ENCODE measurements around the gene PIM3.

PIM3 gene

GRCh38 chr22:49915610-49916009 lies 45.0 kb upstream of the PIM3 start:
- peaks cover 18% of the 10 kb centered on the region for H3K36me3 ChIP-seq (ENCODE audit: control insufficient read depth, insufficient read depth, low read length)
- TF ChIP-seq CTCF (IDR thresholded peaks at IDR 0.05; ENCODE audit: insufficient read depth, low read length, poor library complexity, severe bottlenecking), result no peak
- H3K27me3 ChIP-seq (replicated peaks; ENCODE audit: control insufficient read depth, insufficient read depth, low read length), result no peaks in the 10 kb centered on the region
- no peak for DNase-seq (ENCODE audit: extremely low read depth, insufficient read length)
- no peak overlapping the region for H3K4me3 ChIP-seq (replicated peaks; ENCODE audit: low read depth, low read length)

GRCh38 chr22:49916831-49917230 lies 43.7 kb upstream of the PIM3 start:
- no peak for DNase-seq (ENCODE audit: extremely low read depth, insufficient read length)
- no peak for TF ChIP-seq CTCF (IDR thresholded peaks at IDR 0.05; ENCODE audit: insufficient read depth, low read length, poor library complexity, severe bottlenecking)
- Histone ChIP-seq H3K36me3 (ENCODE audit: control insufficient read depth, insufficient read depth, low read length) (peaks cover 26% of the 10 kb centered on the region), H3K4me3 (replicated peaks; ENCODE audit: low read depth, low read length) (no peak overlapping the region), H3K27me3 (replicated peaks; ENCODE audit: control insufficient read depth, insufficient read depth, low read length) (no peaks in the 10 kb centered on the region)

GRCh38 chr22:49917974-49918910 lies 42.3 kb upstream of the PIM3 start, which contains the start of the genes ALG12 and CRELD2:
Gene ALG12, minus strand, starts transcription at chr22:49918438. Its CDS starts 4,673 bp downstream, at chr22:49913765.
Gene CRELD2, plus strand, starts transcription at chr22:49918634. Its CDS starts 136 bp downstream, at chr22:49918770.
- H3K27me3 ChIP-seq (replicated peaks; ENCODE audit: control insufficient read depth, insufficient read depth, low read length), result no peaks in the 10 kb centered on the region
- peaks cover 24% of the 10 kb centered on the region for H3K36me3 ChIP-seq (ENCODE audit: control insufficient read depth, insufficient read depth, low read length)
- peak within 1 kb of the TSS; percentile 95 for H3K4me3 ChIP-seq (replicated peaks; ENCODE audit: low read depth, low read length)
- peak; percentile 97 for DNase-seq (ENCODE audit: extremely low read depth, insufficient read length)
- no peak for TF ChIP-seq CTCF (IDR thresholded peaks at IDR 0.05; ENCODE audit: insufficient read depth, low read length, poor library complexity, severe bottlenecking)

- no peak for DNase-seq (ENCODE audit: extremely low read depth, insufficient read length)
- Histone ChIP-seq H3K27me3 (replicated peaks; ENCODE audit: control insufficient read depth, insufficient read depth, low read length) (no peaks in the 10 kb centered on the region), H3K36me3 (ENCODE audit: control insufficient read depth, insufficient read depth, low read length) (peaks cover 19% of the 10 kb centered on the region), H3K4me3 (replicated peaks; ENCODE audit: low read depth, low read length) (peak overlapping the region; percentile 95)
- no peak for TF ChIP-seq CTCF (IDR thresholded peaks at IDR 0.05; ENCODE audit: insufficient read depth, low read length, poor library complexity, severe bottlenecking)
Observed at GRCh38 chr22:49918911-49919881, 41.4 kb upstream of the PIM3 start.

GRCh38 chr22:49920859-49921258 lies 39.7 kb upstream of the PIM3 start:
- no peak overlapping the region for H3K4me3 ChIP-seq (replicated peaks; ENCODE audit: low read depth, low read length)
- no peaks in the 10 kb centered on the region for H3K27me3 ChIP-seq (replicated peaks; ENCODE audit: control insufficient read depth, insufficient read depth, low read length)
- H3K36me3 ChIP-seq (ENCODE audit: control insufficient read depth, insufficient read depth, low read length), result peaks cover 17% of the 10 kb centered on the region
- TF ChIP-seq CTCF (IDR thresholded peaks at IDR 0.05; ENCODE audit: insufficient read depth, low read length, poor library complexity, severe bottlenecking), result no peak
- DNase-seq (ENCODE audit: extremely low read depth, insufficient read length), result no peak

Measured in GM06990 (cell line).